ENCODE results near the gene NCAM1.

GRCh38 chr11:112922606-112923005, 38.6 kb upstream of the NCAM1 start:
- TF ChIP-seq POLR2A (IDR thresholded peaks at IDR 0.05; ENCODE audit: low read length) (no peak), GATA1 (IDR thresholded peaks at IDR 0.05; ENCODE audit: low read depth, low read length) (no peak)
